Endodermal cell (in vitro differentiated cells): ENCODE data around the gene CMTR1. TPM values are rescaled to one million over a fixed set of nuclear protein-coding genes. Genes with fewer than 3 reads are reported as not detected.

Experiments used
- DNase-seq: peaks from one replicate; pipeline ENCODE4 v3.0.0-alpha.2; 2017
- H3K27ac ChIP-seq: 2 replicates; pipeline ENCODE4 v1.5.1; 2013; ENCODE audit warnings: mild to moderate bottlenecking, low read depth, low read length, moderate library complexity
- H3K27me3 ChIP-seq: 2 replicates; pipeline ENCODE4 v1.6.1; 2013; ENCODE audit warnings: mild to moderate bottlenecking, low read length, moderate library complexity; ENCODE audit not compliant: insufficient read depth, control insufficient read depth, poor library complexity, severe bottlenecking
- H3K36me3 ChIP-seq: 2 replicates; pipeline ENCODE4 v1.7.0; 2013; ENCODE audit warnings: mild to moderate bottlenecking, low read length, moderate library complexity; ENCODE audit not compliant: control insufficient read depth, insufficient read depth
- H3K4me1 ChIP-seq: one replicate; pipeline ENCODE4 v1.7.0; 2013; ENCODE audit warnings: low read length; ENCODE audit not compliant: control insufficient read depth, insufficient read depth
- H3K4me3 ChIP-seq: 2 replicates; pipeline ENCODE4 v1.5.1; 2013; ENCODE audit warnings: mild to moderate bottlenecking, low read length, moderate library complexity
- H3K9ac ChIP-seq: 2 replicates; pipeline ENCODE4 v1.6.1; 2013; ENCODE audit warnings: mild to moderate bottlenecking, low read length, moderate library complexity; ENCODE audit not compliant: poor library complexity, severe bottlenecking; ENCODE audit errors: extremely low read depth
- H3K9me3 ChIP-seq: 2 replicates; pipeline ENCODE4 v1.6.1; 2013; ENCODE audit warnings: mild to moderate bottlenecking, low read length, moderate library complexity; ENCODE audit not compliant: control insufficient read depth
- H3K27ac Mint-ChIP-seq: 2 replicates; pipeline ENCODE4 v1.8.0; 2020; ENCODE audit warnings: mixed read lengths
- H3K27me3 Mint-ChIP-seq: 2 replicates; pipeline ENCODE4 v1.8.0; 2021; ENCODE audit warnings: mild to moderate bottlenecking, mixed read lengths; ENCODE audit not compliant: insufficient read depth
- H3K36me3 Mint-ChIP-seq: 2 replicates; pipeline ENCODE4 v1.8.0; 2020; ENCODE audit warnings: low read depth, mixed read lengths
- H3K4me1 Mint-ChIP-seq: 2 replicates; pipeline ENCODE4 v1.8.0; 2020; ENCODE audit warnings: mixed read lengths
- H3K4me3 Mint-ChIP-seq: 2 replicates; pipeline ENCODE4 v1.8.0; 2020; ENCODE audit warnings: mild to moderate bottlenecking, moderate library complexity, mixed read lengths
- H3K9me3 Mint-ChIP-seq: 2 replicates; pipeline ENCODE4 v1.8.0; 2020; ENCODE audit warnings: mild to moderate bottlenecking, mixed read lengths
- CTCF ChIP-seq: fragments of 200-600 bp; sonication (generic); conservative IDR thresholded peaks from 2 replicates; pipeline ENCODE4 v1.5.0; 2021; ENCODE audit warnings: antibody characterized with exemption, mild to moderate bottlenecking
- WGBS, 2 experiments: methylation state at CpG; one replicate each; pipeline versions ENCODE4 v1.1.5 to v1.1.7; 2013; ENCODE audit warnings: missing lambda C conversion rate in 2 of 2, mixed read lengths in 1 of 2; ENCODE audit not compliant: insufficient coverage in 1 of 2, insufficient read length in 1 of 2; 5-methylcytosine and 5-hydroxymethylcytosine counted together
- total RNA-seq, 2 donors: library from RNA; stranded (reverse); fragmentation: NEBNext Ultra II Directional in 1 of 2; extraction: Animal tissue kit (Norgen Biotek cat#: 25700) in 1 of 2; gene quantifications; 2 replicates in 1 of 2; 3 replicates in 1 of 2; pipeline ENCODE4 v1.2.1, GENCODE V29; 2021

CMTR1 gene
- total RNA-seq, 2 donors from 2014 or later = 62.0 to 91.6 TPM

- no peaks in the 10 kb centered on the region for H3K9me3 ChIP-seq
- WGBS, 2 experiments = 52 to 80% methylated on average over 2 to 4 of the region's 4 CpGs
These were observed 88.7 kb downstream of the CMTR1 start for GRCh38 chr6:37521674-37522073.

GRCh38 chr6:37522836-37523235, 89.8 kb downstream of the CMTR1 start:
- Histone ChIP-seq H3K36me3 (no peaks in the 10 kb centered on the region), H3K27me3 (peaks cover 11% of the 10 kb centered on the region), H3K9me3 (no peaks in the 10 kb centered on the region), H3K4me3 (no peak overlapping the region), H3K27ac (no peak overlapping the region), H3K4me1 (no peaks in the 10 kb centered on the region), H3K9ac (no peak overlapping the region)
- H3K27me3 Mint-ChIP-seq = peaks cover 13% of the 10 kb centered on the region
- H3K4me1 Mint-ChIP-seq = no peaks in the 10 kb centered on the region
- no peak for TF ChIP-seq CTCF
- no peak overlapping the region for H3K4me3 Mint-ChIP-seq
- H3K36me3 Mint-ChIP-seq = no peaks in the 10 kb centered on the region
- DNase-seq = no peak
- no peak overlapping the region for H3K27ac Mint-ChIP-seq
- 90 to 94% methylated on average over 2 to 3 of the region's 3 CpGs for WGBS, 2 experiments
- H3K9me3 Mint-ChIP-seq = no peaks in the 10 kb centered on the region

More at GRCh38 chr6:37521674-37522073, 88.7 kb downstream of the CMTR1 start:
- no peaks in the 10 kb centered on the region for H3K36me3 Mint-ChIP-seq
- H3K27me3 Mint-ChIP-seq = peaks cover 5% of the 10 kb centered on the region
- no peak overlapping the region for H3K27ac ChIP-seq
- H3K27ac Mint-ChIP-seq = no peak overlapping the region
- H3K9me3 Mint-ChIP-seq = no peaks in the 10 kb centered on the region
- no peaks in the 10 kb centered on the region for H3K36me3 ChIP-seq
- no peak for TF ChIP-seq CTCF
- no peaks in the 10 kb centered on the region for H3K4me1 Mint-ChIP-seq
- H3K9ac ChIP-seq = no peak overlapping the region
- no peaks in the 10 kb centered on the region for H3K27me3 ChIP-seq
- no peak overlapping the region for H3K4me3 ChIP-seq
- no peak overlapping the region for H3K4me3 Mint-ChIP-seq
- DNase-seq = no peak
- no peaks in the 10 kb centered on the region for H3K4me1 ChIP-seq

- Histone ChIP-seq H3K36me3 (no peaks in the 10 kb centered on the region), H3K9ac (no peak overlapping the region), H3K4me3 (no peak overlapping the region), H3K4me1 (no peaks in the 10 kb centered on the region), H3K9me3 (no peaks in the 10 kb centered on the region), H3K27ac (no peak overlapping the region), H3K27me3 (peaks cover 11% of the 10 kb centered on the region)
- no peak overlapping the region for H3K27ac Mint-ChIP-seq
- no peaks in the 10 kb centered on the region for H3K4me1 Mint-ChIP-seq
- DNase-seq = no peak
- H3K9me3 Mint-ChIP-seq = no peaks in the 10 kb centered on the region
- H3K4me3 Mint-ChIP-seq = no peak overlapping the region
- H3K27me3 Mint-ChIP-seq = peaks cover 11% of the 10 kb centered on the region
- no peak for TF ChIP-seq CTCF
- WGBS, 2 experiments = 40 to 84% methylated on average over 1 to 6 of the region's 7 CpGs
- no peaks in the 10 kb centered on the region for H3K36me3 Mint-ChIP-seq
These were observed 90.4 kb downstream of the CMTR1 start for GRCh38 chr6:37523412-37523811.
